Uterus (tissue), 4 donors: ENCODE results near the gene KRT39. TPM values are rescaled to one million over a fixed set of nuclear protein-coding genes. Genes with fewer than 3 reads are reported as not detected.
"Not testable (repeated sequence)": the region's sequence is repeated elsewhere in the genome, so short reads cannot be mapped to it uniquely, and the experiment has no call there.

ENCODE experiments used
- DNase-seq, 2 donors: peaks; one replicate each; pipeline ENCODE4 v3.0.0-alpha.2; 2019 to 2020
- H3K27ac ChIP-seq, 2 donors: fragments of 200-600 bp; sonication (generic); 1 replicate in 1 of 2; 2 replicates in 1 of 2; pipeline ENCODE4 v1.5.1; 2016 to 2018
- H3K27me3 ChIP-seq, 2 donors: fragments of 200-600 bp; sonication (generic); one replicate each; pipeline ENCODE4 v1.5.1; 2018 to 2019; ENCODE audit warnings: control low read depth in 1 of 2
- H3K36me3 ChIP-seq, 2 donors: fragments of 200-600 bp; sonication (generic); one replicate each; pipeline ENCODE4 v1.5.1; 2019; ENCODE audit warnings: control low read depth in 1 of 2
- H3K4me1 ChIP-seq, 2 donors: fragments of 200-600 bp; sonication (generic); one replicate each; pipeline ENCODE4 v1.5.1; 2018 to 2019; ENCODE audit warnings: control low read depth in 1 of 2
- H3K4me3 ChIP-seq, 2 donors: fragments of 200-600 bp; sonication (generic); 1 replicate in 1 of 2; 2 replicates in 1 of 2; pipeline ENCODE4 v1.5.1; 2018 to 2019; ENCODE audit warnings: mild to moderate bottlenecking in 1 of 2
- H3K9me3 ChIP-seq, 2 donors: fragments of 200-600 bp; sonication (generic); one replicate each; pipeline ENCODE4 v1.5.1; 2019; ENCODE audit warnings: control low read depth in 1 of 2
- CTCF ChIP-seq, 4 experiments: fragments of 200-600 bp in 2 of 4; fragments of 450-650 bp in 2 of 4; sonication (generic) in 2 of 4; IDR thresholded peaks; one replicate each; pipeline ENCODE4 v1.5.1; 2016 to 2019; ENCODE audit warnings: antibody characterized with exemption in 4 of 4, mild to moderate bottlenecking in 2 of 4, moderate library complexity in 1 of 4
- POLR2A ChIP-seq, 2 donors: fragments of 450-650 bp; IDR thresholded peaks; one replicate each; pipeline ENCODE4 v1.6.1; 2016; ENCODE audit warnings: antibody characterized with exemption in 2 of 2, mild to moderate bottlenecking in 1 of 2, moderate library complexity in 1 of 2
- intact Hi-C: fragments of 100-400 bp; cut with DNase I; formaldehyde crosslinking; loops from one replicate; pipeline ENCODE4 v1.15.1; 2023; ENCODE audit warnings: low total_unique reads
- total RNA-seq, 4 donors: library from RNA; depleted of rRNA in 3 of 4; stranded (reverse); fragments of >200 nt in 3 of 4; gene quantifications; one replicate each; pipeline versions ENCODE4 v1.1.0 to v1.2.4, GENCODE V29; 2014 to 2023
- donor health status: DM: yes; HTN: yes; CAD: no.

KRT39 gene
- total RNA-seq, 4 donors from 2014 or later, result not detected

- no peak overlapping the region for H3K4me3 ChIP-seq
- H3K27ac ChIP-seq, result no peak overlapping the region
- intact Hi-C loops, result no loop called here
- no peaks in the 10 kb centered on the region for H3K4me1 ChIP-seq
- TF ChIP-seq POLR2A (IDR thresholded peaks at IDR 0.05) (no peak), CTCF (IDR thresholded peaks at IDR 0.05) (no peak)
- no peaks in the 10 kb centered on the region for H3K9me3 ChIP-seq
- no peaks in the 10 kb centered on the region for H3K36me3 ChIP-seq
- H3K27me3 ChIP-seq, result no peaks in the 10 kb centered on the region
- DNase-seq, result no peak
Measured at GRCh38 chr17:41003926-41004325, 37.2 kb upstream of the KRT39 start.

- H3K36me3 ChIP-seq, result no peaks in the 10 kb centered on the region
- no peak for DNase-seq
- no peaks in the 10 kb centered on the region for H3K9me3 ChIP-seq
- H3K27ac ChIP-seq, result no peak overlapping the region
- H3K4me1 ChIP-seq, result no peaks in the 10 kb centered on the region
- H3K27me3 ChIP-seq, result no peaks in the 10 kb centered on the region
- H3K4me3 ChIP-seq, result no peak overlapping the region
- intact Hi-C loops, result no loop called here
- TF ChIP-seq POLR2A (IDR thresholded peaks at IDR 0.05) (no peak), CTCF (IDR thresholded peaks at IDR 0.05) (no peak)
Measured at GRCh38 chr17:41002814-41003213, 36.1 kb upstream of the KRT39 start.

GRCh38 chr17:41001795-41002194 is 35.0 kb upstream of the KRT39 start:
- TF ChIP-seq CTCF (IDR thresholded peaks at IDR 0.05) (no peak), POLR2A (IDR thresholded peaks at IDR 0.05) (no peak)
- Histone ChIP-seq H3K27me3 (no peaks in the 10 kb centered on the region), H3K36me3 (no peaks in the 10 kb centered on the region), H3K27ac (no peak overlapping the region), H3K4me3 (no peak overlapping the region), H3K9me3 (no peaks in the 10 kb centered on the region), H3K4me1 (no peaks in the 10 kb centered on the region)
- no peak for DNase-seq
- intact Hi-C loops, result no loop called here

- H3K27me3 ChIP-seq, result not testable (repeated sequence)
Measured at GRCh38 chr17:40999563-40999962, 32.8 kb upstream of the KRT39 start, which contains the start of gene KRTAP3-2. Gene KRTAP3-2 (minus strand): TSS chr17:40999906. CDS start chr17:40999853, 53 bp downstream.

GRCh38 chr17:40997361-40997760 is 30.6 kb upstream of the KRT39 start:
- H3K27ac ChIP-seq, result no peak overlapping the region
- intact Hi-C loops, result no loop called here
- no peak for DNase-seq

More at GRCh38 chr17:40999563-40999962, 32.8 kb upstream of the KRT39 start, which contains the start of gene KRTAP3-2:
- DNase-seq, intact Hi-C loops, H3K4me1 ChIP-seq, H3K4me3 ChIP-seq, H3K36me3 ChIP-seq, H3K27ac ChIP-seq, H3K9me3 ChIP-seq: not testable (repeated sequence)

More at GRCh38 chr17:40997361-40997760, 30.6 kb upstream of the KRT39 start:
- no peaks in the 10 kb centered on the region for H3K9me3 ChIP-seq
- H3K4me3 ChIP-seq, result no peak overlapping the region
- no peaks in the 10 kb centered on the region for H3K36me3 ChIP-seq
- no peaks in the 10 kb centered on the region for H3K4me1 ChIP-seq
- H3K27me3 ChIP-seq, result no peaks in the 10 kb centered on the region
- TF ChIP-seq POLR2A (IDR thresholded peaks at IDR 0.05), result no peak
- no peak for TF ChIP-seq CTCF (IDR thresholded peaks at IDR 0.05)
